Effector CD4-positive, alpha-beta T cell (primary cell): ENCODE measurements around the gene KLHDC10.
A peak's percentile ranks its signal among the peaks of the same experiment; 100 is the strongest.
"Not testable (repeated sequence)": the region's sequence is repeated elsewhere in the genome, so short reads cannot be mapped to it uniquely, and the experiment has no call there.

Source experiments
- DNase-seq: peaks from one replicate; pipeline ENCODE4 v3.0.0-alpha.2; 2020
- total RNA-seq: gene quantifications from one replicate; lab custom pipeline; 2026; lab: John Stamatoyannopoulos, UW

The KLHDC10 gene, protein sequence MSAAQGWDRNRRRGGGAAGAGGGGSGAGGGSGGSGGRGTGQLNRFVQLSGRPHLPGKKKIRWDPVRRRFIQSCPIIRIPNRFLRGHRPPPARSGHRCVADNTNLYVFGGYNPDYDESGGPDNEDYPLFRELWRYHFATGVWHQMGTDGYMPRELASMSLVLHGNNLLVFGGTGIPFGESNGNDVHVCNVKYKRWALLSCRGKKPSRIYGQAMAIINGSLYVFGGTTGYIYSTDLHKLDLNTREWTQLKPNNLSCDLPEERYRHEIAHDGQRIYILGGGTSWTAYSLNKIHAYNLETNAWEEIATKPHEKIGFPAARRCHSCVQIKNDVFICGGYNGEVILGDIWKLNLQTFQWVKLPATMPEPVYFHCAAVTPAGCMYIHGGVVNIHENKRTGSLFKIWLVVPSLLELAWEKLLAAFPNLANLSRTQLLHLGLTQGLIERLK
- 43.0 reads per million, percentile 65 among the genes with 10 or more reads in this experiment for total RNA-seq

DNA sequence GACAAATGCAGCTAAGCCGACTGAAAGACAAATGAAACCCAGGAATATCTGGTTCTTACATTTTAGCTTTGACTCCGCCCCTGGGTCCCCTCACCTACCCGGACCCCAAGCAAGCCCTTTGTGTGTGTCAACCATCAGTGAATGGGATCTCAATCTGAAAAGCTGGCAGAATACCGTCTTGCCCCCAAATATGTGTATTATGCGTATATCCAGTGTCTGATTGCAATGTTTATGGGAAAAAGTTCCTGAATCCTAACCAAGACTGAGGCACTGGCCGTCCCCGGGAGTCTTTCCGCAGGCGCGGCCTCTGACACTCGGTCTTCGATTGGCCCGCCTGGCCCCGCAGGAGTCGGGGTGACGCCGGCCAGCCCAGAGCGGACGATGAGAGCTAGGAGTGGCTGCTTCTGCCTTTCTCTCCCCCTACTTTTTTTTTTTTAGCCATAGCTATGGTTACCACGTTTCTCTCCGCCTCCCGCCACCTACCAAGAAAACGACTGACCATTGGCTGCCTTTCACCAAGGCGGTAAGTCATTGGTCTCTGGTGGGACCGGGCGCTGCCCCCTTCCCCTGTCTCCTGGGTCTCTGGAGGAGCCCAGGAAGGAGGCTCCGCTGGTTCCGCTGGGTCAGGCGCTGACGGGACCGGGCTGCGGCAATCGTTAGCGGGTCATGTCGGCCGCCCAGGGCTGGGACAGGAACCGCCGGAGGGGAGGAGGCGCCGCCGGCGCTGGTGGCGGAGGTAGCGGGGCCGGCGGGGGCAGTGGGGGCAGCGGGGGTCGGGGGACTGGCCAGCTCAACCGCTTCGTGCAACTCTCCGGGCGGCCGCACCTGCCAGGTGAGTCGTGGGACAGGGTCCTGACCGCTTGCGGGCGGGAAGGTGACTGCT, at the start of gene KLHDC10:
Gene KLHDC10 (plus strand): TSS at position 557 of the 883 bp plus-strand sequence. CDS start 110 bp downstream, at position 667.
- peak; percentile 95 for DNase-seq

DNA sequence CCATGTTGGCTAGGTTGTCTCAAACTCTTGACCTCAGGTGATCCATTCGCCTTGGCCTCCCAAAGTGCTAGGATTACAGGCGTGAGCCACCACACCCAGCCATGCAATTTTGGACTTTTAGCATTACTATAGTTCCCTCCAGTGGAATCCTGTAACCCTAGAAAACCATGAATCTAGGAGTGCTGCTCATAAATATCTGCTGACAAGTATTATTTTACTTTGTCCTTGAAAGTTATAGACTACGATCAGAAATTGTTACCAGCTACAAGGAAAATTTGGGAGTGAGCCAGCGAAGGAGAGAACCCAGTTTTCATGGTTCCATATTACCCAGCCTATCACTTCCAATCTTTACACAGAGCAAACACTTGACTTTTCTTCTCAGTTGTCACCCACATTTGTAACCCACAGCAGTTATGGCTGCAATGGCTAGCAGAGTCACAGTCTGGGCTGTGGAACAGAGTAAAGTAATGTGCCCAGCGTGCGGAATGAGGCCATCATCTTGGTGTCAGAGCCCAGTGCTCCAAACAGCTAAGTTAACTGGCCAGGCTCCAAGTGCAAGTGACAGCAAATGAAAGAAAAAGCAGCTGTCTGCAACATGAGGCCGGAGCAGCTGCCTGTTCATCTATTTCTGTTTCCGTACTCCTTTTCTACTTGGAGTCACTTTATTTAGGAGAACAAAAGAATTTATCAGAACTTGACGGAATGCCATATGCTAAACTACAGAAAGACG, 49.1 kb upstream of the KLHDC10 start:
- no peak for DNase-seq

DNA sequence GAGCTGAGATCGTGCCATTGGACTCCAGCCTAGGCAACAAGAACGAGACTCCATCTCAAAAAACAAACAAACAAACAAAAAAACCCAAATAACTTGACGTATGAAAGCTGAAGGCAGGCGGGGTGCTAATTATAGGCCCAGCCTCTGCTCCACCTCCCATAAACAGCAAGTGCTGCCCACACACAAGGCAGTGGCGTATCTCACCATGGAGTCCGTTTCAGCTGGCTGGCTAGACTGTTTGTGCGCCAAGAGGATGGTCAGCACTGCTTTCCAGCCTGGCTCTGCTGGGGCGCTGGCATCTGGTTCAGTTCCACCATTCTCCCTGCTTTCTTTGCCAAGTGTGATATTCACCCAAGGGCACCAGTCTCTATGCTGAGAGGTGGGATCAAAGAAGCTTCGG, 48.2 kb upstream of the KLHDC10 start:
- DNase-seq = no peak

DNA sequence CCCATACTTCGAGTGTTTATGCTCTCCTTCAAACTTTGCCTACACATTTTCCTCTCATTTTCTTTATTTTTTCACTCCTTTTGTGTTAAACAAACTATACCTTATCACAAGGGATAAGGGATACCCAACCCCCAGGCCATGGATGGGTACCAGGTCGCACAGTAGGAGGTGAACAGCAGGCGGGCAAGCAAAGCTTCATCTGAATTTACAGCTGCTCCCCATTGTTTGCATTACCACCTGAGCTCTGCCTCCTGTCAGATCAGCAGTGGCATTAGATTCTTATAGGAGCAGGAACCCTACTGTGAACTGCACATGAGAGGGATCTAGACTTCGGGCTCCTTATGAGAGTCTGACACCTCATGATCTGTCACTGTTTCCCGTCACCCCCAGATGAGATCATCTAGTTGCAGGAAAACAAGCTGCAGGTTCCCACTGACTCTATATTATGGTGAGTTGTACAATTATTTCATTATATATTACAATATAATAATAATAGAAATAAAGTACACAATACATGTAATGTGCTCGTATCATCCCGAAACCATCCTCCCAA, 47.6 kb upstream of the KLHDC10 start:
- DNase-seq = no peak

DNA sequence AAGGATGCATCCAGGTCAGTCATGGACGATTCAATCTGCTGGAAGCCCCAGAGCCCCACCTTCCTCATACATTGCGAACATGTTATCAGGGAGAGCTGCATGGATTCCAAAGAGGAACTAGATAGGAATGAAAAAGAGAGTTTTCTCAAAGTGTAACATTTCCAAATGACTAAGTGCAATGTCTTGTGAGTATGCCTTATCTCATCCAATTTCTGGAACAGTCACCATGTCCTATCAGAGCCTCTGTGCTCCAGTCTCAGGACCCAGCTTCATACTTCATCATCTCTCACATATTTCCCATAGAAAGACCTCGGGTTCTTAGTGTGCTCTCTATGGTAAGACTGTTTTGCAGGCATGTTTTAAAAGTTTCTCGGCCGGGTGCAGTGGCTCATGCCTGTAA, 45.9 kb upstream of the KLHDC10 start:
- no peak for DNase-seq

DNA sequence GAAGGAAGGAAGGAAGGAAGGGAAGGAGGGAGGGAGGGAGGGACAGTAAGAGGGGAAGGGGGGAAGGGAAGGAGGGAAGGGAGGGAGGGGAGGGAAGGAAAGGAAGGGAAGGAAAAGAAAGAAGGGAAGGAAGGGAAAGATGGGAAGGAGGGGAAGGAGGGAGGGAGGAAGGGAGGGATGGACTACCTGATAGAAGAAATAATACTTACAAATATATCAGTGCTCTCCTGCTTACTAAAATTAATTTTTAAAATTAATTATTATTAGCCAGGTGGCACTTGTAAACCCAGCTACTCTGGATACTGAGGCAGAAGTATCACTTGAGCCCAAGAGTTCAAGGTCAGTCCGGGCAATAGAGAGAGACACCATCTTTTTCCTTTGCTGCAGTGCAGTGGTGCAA, 37.6 kb upstream of the KLHDC10 start:
- no peak for DNase-seq

DNA sequence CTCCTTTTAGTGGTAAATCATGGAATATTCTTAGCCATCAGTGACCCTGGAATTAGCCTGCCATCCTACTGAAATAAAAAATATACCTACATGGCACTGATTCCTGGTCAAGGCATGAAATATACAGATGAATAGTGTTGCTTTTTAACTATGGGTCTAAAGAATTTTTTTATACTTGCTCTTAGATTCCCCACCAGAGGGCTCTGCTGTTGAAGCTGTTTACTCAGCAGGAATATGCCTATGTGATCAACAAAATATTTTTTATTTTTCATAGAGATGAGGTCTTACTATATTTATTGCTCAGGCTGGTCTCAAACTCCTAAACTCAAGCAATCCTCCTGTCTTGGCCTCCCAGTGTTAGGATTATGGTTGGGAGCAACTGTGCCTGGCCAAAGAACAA, 32.6 kb upstream of the KLHDC10 start:
- DNase-seq = no peak

DNA sequence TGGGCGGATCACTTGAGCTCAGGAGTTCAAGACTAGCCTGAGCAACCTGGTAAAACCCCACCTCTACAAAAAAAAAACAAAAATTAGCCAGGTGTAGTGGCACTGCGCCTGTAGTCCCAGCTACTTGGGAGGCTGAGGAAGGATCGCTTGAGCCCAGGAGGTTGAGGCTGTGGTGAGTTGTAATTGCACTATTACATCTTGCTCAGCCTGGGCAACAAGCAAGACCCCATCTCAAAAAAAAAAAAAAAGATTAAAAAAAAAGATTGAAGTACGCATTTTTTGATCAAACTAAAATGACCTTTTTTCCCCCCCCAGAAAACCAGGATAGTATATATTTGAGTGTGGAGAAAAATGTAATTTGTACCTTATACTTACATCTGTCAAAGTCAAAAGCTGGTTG, 29.8 kb upstream of the KLHDC10 start:
- DNase-seq = no peak

DNA sequence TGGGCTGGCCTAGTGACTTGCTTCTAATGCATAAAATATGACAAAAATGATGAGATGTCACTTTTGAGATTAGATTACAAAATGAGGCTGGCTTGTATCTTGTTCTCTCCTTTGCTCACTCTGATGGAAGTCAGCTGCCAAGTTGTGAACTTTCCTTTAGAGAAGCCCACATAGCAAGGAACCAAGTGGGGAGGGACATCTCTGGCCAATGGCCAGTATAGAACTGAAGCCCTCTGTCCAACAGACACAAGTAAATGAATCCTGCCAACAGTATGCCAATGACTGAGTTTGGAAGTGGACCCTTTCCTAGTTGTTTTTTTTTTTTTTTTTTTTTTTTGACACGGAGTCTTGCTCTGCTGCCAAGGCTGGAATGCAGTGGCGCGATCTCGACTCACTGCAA, 22.5 kb upstream of the KLHDC10 start:
- DNase-seq = no peak

DNA sequence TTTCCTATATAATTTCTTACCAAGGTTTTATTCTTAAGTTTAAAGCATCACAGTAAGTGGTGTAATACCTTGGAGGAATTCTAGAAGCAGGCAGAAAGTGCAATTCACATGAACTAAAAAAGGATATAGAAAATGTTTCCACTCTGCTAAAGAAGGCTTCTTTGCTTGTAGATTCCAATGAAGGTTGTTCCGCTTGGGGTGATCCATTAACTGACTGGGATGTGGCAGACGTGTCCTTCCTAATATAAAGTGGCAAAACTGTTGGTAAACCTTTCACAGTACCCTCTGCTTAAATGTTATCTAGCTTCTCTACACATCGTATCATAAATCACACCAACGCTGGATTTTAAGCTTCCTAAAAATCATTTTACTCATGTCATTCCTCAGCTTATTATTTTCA, 21.4 kb upstream of the KLHDC10 start:
- DNase-seq = no peak

DNA sequence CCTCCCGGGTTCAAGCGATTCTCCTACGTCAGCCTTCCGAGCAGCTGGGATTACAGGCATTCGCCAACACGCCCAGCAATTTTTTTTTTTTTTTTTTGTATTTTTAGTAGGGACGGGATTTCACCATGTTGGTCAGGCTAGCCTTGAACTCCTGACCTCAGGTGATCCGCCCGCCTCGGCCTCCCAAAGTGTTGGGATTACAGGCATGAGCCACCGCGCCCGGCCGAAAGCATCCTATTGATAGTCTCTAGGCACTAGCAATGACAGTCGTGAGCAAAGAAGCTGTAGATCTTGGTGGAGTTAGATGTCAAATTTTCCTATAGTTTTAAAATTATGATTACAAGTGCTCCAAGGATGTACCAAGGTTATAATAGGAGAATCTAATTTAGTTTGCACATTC, 18.1 kb upstream of the KLHDC10 start:
- DNase-seq = not testable (repeated sequence)

DNA sequence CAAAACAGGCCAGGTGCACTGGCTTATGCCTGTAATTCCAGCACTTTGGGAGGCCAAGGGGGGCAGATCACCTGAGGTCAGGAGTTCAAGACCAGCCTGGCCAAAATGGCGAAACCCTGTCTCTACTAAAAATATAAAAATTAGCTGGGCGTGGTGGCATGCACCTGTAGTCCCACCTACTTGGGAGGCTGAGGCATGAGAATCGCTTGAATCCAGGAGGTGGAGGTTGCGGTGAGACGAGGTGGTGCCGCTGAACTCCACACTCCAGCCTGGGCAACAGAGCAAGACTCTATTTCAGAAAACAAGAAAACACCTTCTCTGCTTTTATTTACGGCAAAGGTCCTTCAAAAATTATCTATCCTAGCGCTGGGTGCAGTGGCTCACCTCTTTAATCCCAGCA, 15.1 kb upstream of the KLHDC10 start:
- DNase-seq = not testable (repeated sequence)

DNA sequence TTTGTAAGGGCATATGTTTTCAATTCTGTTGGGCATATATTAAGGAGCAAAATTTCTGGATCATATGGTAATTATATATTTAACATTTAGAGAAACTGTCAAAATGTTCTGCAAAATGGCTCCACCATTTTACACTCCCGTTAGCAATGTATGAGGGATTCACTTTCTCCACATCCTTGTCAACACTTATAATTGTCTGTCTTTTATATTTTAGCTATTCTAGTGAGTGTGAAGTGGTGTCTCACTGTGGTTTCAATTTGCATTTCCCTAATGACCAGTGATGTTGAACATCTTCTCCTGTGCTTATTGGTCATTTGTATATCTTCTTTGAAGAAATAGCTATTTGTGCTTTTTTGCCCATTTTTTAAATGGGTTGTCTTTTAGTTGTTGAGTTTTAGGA, 8.1 kb upstream of the KLHDC10 start:
- no peak for DNase-seq

DNA sequence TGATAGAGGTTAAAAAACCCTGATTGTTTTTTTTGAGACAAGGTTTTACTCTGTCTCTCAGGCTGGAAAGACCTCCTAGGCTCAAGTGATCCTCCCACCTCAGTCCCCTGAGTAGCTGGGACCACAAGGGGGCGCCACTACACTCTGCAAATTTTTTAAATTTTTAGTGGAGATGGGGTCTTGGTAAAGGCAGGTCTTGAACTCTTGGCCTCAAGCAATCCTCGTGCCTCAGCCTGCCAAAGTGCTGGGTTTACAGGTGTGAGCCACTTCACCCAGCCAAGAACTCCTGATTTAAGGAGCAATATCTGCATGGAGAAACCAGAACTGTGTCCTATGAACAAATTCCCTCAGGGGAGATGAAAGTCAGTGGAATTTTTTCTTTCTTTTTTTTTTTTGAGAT, 7.3 kb upstream of the KLHDC10 start:
- DNase-seq = peak; percentile 65

DNA sequence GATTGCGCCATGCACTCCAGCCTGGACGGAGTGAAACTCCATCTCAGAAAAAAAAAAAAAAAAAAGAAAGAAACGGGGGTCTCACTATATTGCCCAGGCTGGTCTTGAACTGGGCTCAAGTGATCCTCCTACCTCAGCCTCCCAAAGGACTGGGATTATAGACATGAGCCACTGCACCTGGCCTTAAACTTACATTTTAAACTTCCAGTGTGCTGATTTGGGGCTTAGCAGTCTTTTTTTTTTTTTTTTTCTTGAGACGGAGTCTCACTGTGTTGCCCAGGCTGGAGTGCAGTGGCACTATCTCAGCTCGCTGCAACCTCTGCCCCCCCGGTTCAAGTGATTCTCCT, 5.8 kb upstream of the KLHDC10 start:
- not testable (repeated sequence) for DNase-seq

DNA sequence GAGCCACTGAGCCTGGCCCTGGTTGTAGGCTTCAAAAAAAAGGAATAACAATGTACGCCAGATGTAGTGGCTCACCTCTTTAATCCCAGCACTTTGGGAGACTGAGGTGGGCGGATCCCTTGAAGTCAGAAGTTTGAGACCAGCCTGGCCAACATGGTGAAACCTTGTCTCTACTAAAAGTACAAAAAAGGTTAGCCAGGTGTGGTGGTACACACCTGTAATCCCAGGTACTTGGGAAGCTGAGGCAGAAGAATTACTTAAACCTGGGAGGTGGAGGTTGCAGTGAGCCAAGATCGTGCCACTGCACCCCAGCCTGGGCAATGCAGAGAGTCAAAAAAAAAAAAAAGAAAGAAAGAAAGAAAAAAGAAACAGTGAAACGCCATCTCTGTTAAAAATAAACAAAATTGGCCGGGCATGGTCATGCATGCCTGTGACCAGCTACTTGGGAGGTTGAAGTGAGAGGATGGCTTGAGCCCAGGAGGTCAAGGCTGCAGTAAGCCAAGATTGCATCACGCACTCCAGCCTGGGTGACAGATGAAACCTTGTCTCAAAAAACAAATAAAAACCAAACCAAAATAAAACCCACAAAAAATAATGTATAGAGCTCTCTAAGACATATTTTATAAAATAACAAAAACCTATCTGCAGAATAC, 4.7 kb upstream of the KLHDC10 start:
- no peak for DNase-seq

DNA sequence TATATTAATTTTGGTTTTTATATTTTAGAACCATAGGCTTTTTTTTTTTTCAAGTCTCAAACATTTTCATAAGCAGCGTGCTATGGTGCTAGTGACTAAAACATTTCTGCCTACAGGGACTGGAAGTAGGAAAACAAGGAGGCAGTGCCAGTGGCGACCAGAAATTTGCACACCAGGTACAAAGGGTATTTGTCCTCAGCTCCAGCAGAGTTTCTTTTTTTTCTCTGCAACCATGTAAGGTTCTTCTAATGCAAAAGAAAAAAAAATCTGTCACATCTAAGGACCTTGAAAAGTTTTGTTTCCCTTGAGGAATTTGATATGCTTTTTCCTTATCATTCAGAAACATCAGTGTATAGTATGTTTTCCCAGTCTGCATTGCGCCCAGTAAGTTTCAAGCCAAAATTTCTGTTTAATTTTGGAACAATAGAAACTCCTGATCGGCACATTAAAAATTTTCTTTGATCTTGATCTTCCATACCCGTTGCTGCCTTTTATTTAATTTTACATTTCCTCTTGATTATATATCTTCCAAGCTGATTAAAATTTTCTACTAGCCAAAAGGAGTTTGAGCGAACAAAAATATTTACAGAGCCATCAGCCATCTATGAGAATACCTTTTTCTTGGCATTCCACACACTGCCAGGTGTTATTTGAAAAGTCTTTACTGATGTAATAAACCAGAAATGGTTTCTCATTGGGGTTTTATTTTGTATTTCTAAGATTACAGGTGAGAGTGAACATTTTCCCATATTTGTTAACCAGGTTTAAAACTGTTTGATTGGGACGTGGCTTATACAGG, 956 bp upstream of the KLHDC10 start:
- DNase-seq = no peak

DNA sequence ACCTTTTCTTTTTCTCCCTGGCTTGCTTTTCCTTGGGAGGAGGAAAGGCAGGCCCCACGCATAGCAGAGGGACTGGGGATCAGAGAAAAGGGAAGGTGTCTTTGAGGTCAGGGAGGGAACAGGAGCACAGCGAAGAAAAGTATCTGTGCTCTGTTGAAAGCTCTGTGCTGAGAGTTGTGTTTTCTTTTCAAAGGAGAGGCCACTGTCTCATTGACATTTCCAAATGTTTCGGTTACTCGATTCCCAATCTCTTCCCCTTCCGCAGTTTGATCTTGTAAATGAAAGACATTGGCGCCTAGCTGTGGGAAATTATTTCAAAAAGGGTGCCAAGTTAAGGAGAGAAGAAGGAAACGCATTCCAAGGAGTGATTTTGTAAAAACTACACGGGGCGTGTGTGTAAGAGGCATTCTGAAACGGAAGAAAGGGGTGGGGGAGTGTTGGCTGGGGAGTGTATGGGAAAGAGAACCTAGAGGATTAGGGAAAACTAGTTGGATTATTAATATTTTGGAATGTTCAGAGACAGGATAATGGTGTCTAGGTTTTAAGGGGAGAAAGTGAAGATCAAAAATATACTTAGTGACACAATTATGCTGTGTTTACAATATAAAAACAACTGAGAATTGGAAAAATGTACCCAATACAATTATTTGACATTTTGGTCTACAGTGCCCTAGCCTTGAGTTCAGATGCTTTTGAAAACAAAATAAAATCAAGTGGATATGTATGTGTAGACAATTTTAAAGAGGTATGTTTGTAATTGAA, 708 bp downstream of the KLHDC10 start:
- no peak for DNase-seq

DNA sequence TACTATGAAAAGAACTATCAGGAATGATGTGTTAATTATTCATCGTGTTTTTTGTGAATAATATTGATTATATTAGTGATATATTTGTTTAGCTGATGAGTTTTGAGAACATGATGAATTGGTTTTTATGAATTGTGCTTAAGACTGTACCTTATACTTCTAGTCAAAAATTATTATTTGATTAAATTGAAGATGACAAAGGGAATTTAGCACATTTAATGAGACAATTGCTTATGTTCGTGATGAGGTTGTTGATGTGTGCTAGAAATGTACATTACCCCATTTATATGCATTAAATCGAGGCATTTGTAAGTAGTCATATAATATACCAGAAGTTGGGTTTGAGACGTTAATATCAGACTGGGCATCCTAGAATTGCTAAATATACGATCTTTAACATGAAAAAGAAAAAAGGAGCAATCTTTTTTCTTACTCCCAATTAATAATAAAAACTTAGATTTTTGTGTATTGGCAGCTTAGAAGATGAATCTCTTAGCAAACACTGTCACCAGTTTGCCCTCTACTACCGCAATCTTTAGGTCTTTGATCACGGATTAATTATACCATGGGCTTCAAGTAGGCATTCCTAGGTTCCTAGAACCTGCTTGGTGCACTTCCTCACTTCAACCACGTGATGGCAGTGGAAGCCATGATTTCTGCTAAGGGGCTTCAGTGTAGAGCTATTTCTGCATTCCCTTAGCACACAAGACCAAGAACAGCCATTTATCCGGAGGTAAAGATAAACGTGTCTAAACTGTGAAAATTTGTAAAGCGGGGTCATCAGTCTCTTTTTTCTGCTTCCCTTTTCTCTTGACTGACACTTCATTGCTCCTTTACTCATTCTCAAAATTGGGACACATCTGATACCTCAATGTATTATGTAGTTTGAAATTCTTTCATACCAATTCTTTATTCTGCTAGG, 1.6 kb downstream of the KLHDC10 start:
- DNase-seq = peak; percentile 53
